GM13977 (cell line): ENCODE data around the gene OR7G1.

Experiments
- DNase-seq: peaks from one replicate; pipeline ENCODE4 v3.0.0; 2012; ENCODE audit warnings: low spot score
- CTCF ChIP-seq: IDR thresholded peaks from 2 replicates; pipeline ENCODE4 v1.5.1; 2012; ENCODE audit warnings: mild to moderate bottlenecking, control low read depth; ENCODE audit not compliant: insufficient read depth; ENCODE audit errors: extremely low read depth, missing control alignments
- in situ Hi-C: fragments of 300-500 bp; cut with MboI; formaldehyde crosslinking; loops from one replicate; pipeline ENCODE4 v1.12.0; 2022; ENCODE audit warnings: low sequenced_read_pairs, low pct_unique_long_range_greater_than_20kb, mixed read lengths, inconsistent platforms; ENCODE audit not compliant: unreplicated experiment

OR7G1 gene

GRCh38 chr19:9109959-9110358, 5.6 kb downstream of the OR7G1 start:
- no peak for DNase-seq
- in situ Hi-C loops, result no loop called here
- no peak for TF ChIP-seq CTCF

- in situ Hi-C loops, result no loop called here
- no peak for DNase-seq
- TF ChIP-seq CTCF, result no peak
Measured at GRCh38 chr19:9107375-9107774, 8.2 kb downstream of the OR7G1 start, which contains the start of gene OR7G2. TSS of gene OR7G2 (minus strand) at chr19:9107475. CDS start at chr19:9103243, 4,232 bp downstream.

- DNase-seq, result no peak
- TF ChIP-seq CTCF, result no peak
- in situ Hi-C loops, result no loop called here
Measured at GRCh38 chr19:9086761-9087160, 28.8 kb downstream of the OR7G1 start, which contains the start of gene OR1M1. TSS of gene OR1M1 (plus strand) at chr19:9087061. CDS start at chr19:9093245, 6,184 bp downstream.

GRCh38 chr19:9078651-9079050, 36.9 kb downstream of the OR7G1 start:
- in situ Hi-C loops, result no loop called here
- no peak for TF ChIP-seq CTCF
- no peak for DNase-seq

- no peak for DNase-seq
- in situ Hi-C loops, result no loop called here
- TF ChIP-seq CTCF, result no peak
Measured at GRCh38 chr19:9076901-9077300, 38.7 kb downstream of the OR7G1 start.

- in situ Hi-C loops, result no loop called here
- no peak for TF ChIP-seq CTCF
- DNase-seq, result no peak
Measured at GRCh38 chr19:9075064-9075949, 40.3 kb downstream of the OR7G1 start.
